WTC11 (cell line): Measurements from ENCODE around the gene PPM1G. TPM values are rescaled to one million over a fixed set of nuclear protein-coding genes. Genes with fewer than 3 reads are reported as not detected.

ENCODE experiments used
- ATAC-seq: fragments of 200-7000 bp; cut with Tn5 transposase; 2 replicates; pipeline ENCODE4 v1.10.0; 2021; ENCODE audit warnings: mild to moderate bottlenecking, moderate library complexity
- CTCF ChIA-PET: fragments of 300-600 bp; sonication (Branson Sonifier 250); formaldehyde crosslinking; loops from one replicate; lab custom pipeline; 2021; ENCODE audit warnings: antibody characterized with exemption; lab: Charles Lee
- POLR2A ChIA-PET: fragments of 350-600 bp; sonication (Branson Sonifier 250); formaldehyde crosslinking; loops from one replicate; lab custom pipeline; 2021; ENCODE audit warnings: antibody characterized with exemption; lab: Charles Lee
- DNase-seq: peaks from one replicate; pipeline ENCODE4 v3.0.0; 2021; ENCODE audit warnings: low spot score
- H3K27ac Mint-ChIP-seq: 2 replicates; pipeline ENCODE4 v1.8.0; 2021; ENCODE audit warnings: mixed read lengths
- H3K27me3 Mint-ChIP-seq: 2 replicates; pipeline ENCODE4 v1.8.0; 2021; ENCODE audit warnings: low read depth, mild to moderate bottlenecking, moderate library complexity, mixed read lengths
- H3K36me3 Mint-ChIP-seq: 2 replicates; pipeline ENCODE4 v1.8.0; 2021; ENCODE audit warnings: mixed read lengths
- H3K4me1 Mint-ChIP-seq: 2 replicates; pipeline ENCODE4 v1.8.0; 2022; ENCODE audit warnings: mixed read lengths
- H3K4me3 Mint-ChIP-seq: 2 replicates; pipeline ENCODE4 v1.8.0; 2021; ENCODE audit warnings: mild to moderate bottlenecking, moderate library complexity, mixed read lengths
- H3K9me3 Mint-ChIP-seq: 2 replicates; pipeline ENCODE4 v1.8.0; 2021; ENCODE audit warnings: mixed read lengths
- ATF1 ChIP-seq: sonication (generic); formaldehyde crosslinking; IDR thresholded peaks from 2 replicates; pipeline ENCODE4 v1.8.1; 2023; ENCODE audit warnings: mild to moderate bottlenecking, moderate library complexity, missing genetic modification reagents
- CBFB ChIP-seq: sonication (generic); formaldehyde crosslinking; IDR thresholded peaks from 2 replicates; pipeline ENCODE4 v1.8.1; 2022; ENCODE audit warnings: mild to moderate bottlenecking, low read depth, missing genetic modification reagents
- GABPB1 ChIP-seq: sonication (generic); formaldehyde crosslinking; IDR thresholded peaks from 2 replicates; pipeline ENCODE4 v1.8.1; 2023; ENCODE audit warnings: mild to moderate bottlenecking, missing genetic modification reagents
- GTF2I ChIP-seq: fragments of 250-450 bp; sonication (Bioruptor Pico); conservative IDR thresholded peaks from 2 replicates; pipeline ENCODE4 v1.4.0; 2021; ENCODE audit warnings: mild to moderate bottlenecking
- HMGA2 ChIP-seq: fragments of 250-450 bp; sonication (Bioruptor Pico); IDR thresholded peaks from 2 replicates; pipeline ENCODE4 v1.4.0; 2021; ENCODE audit warnings: mild to moderate bottlenecking, moderate library complexity
- IRF2 ChIP-seq: sonication (generic); formaldehyde crosslinking; IDR thresholded peaks from 2 replicates; pipeline ENCODE4 v1.8.0; 2022; ENCODE audit warnings: low read depth, missing genetic modification reagents, borderline replicate concordance
- NR2C2 ChIP-seq: sonication (generic); formaldehyde crosslinking; IDR thresholded peaks from 2 replicates; pipeline ENCODE4 v1.8.0; 2022; ENCODE audit warnings: mild to moderate bottlenecking, missing genetic modification reagents
- SMAD4 ChIP-seq: sonication (generic); formaldehyde crosslinking; IDR thresholded peaks from 2 replicates; pipeline ENCODE4 v1.8.0; 2022; ENCODE audit warnings: mild to moderate bottlenecking, missing genetic modification reagents
- TCF7 ChIP-seq: sonication (generic); formaldehyde crosslinking; IDR thresholded peaks from 2 replicates; pipeline ENCODE4 v1.8.0; 2022; ENCODE audit warnings: mild to moderate bottlenecking, low read depth, missing genetic modification reagents, moderate library complexity
- TEAD4 ChIP-seq: sonication (generic); formaldehyde crosslinking; IDR thresholded peaks from 2 replicates; pipeline ENCODE4 v1.8.0; 2022; ENCODE audit warnings: mild to moderate bottlenecking, missing genetic modification reagents
- ZNF232 ChIP-seq: sonication (generic); formaldehyde crosslinking; IDR thresholded peaks from 2 replicates; pipeline ENCODE4 v1.8.0; 2022; ENCODE audit warnings: mild to moderate bottlenecking, missing genetic modification reagents
- ZNF263 ChIP-seq: sonication (generic); formaldehyde crosslinking; IDR thresholded peaks from 2 replicates; pipeline ENCODE4 v1.8.1; 2022; ENCODE audit warnings: low read depth, mild to moderate bottlenecking, moderate library complexity, missing genetic modification reagents
- ZNF317 ChIP-seq: sonication (generic); formaldehyde crosslinking; IDR thresholded peaks from 2 replicates; pipeline ENCODE4 v1.8.1; 2023; ENCODE audit warnings: low read depth, mild to moderate bottlenecking, moderate library complexity, missing genetic modification reagents, borderline replicate concordance
- total RNA-seq: library from RNA; stranded (reverse); gene quantifications from 3 replicates; pipeline ENCODE4 v1.2.3, GENCODE V29; 2021
- TF ChIP-seq, protein P1 (sequence below): sonication (generic); formaldehyde crosslinking; IDR thresholded peaks from 2 replicates; pipeline ENCODE4 v1.8.0; 2022; ENCODE audit warnings: missing genetic modification reagents
- TF ChIP-seq, protein P2 (sequence below): sonication (generic); formaldehyde crosslinking; IDR thresholded peaks from 2 replicates; pipeline ENCODE4 v1.8.1; 2023; ENCODE audit warnings: mild to moderate bottlenecking, missing genetic modification reagents
- TF ChIP-seq, protein P3 (sequence below): fragments of 250-450 bp; sonication (Bioruptor Pico); IDR thresholded peaks from 2 replicates; pipeline ENCODE4 v1.8.0; 2021; ENCODE audit warnings: mild to moderate bottlenecking
- TF ChIP-seq, protein P4 (sequence below): sonication (generic); formaldehyde crosslinking; IDR thresholded peaks from 2 replicates; pipeline ENCODE4 v1.8.1; 2023; ENCODE audit warnings: mild to moderate bottlenecking, moderate library complexity, missing genetic modification reagents
- TF ChIP-seq, protein P5 (sequence below): sonication (generic); formaldehyde crosslinking; IDR thresholded peaks from 2 replicates; pipeline ENCODE4 v1.8.1; 2022; ENCODE audit warnings: missing genetic modification reagents, borderline replicate concordance
- TF ChIP-seq, protein P6 (sequence below): sonication (generic); formaldehyde crosslinking; IDR thresholded peaks from 2 replicates; pipeline ENCODE4 v1.8.1; 2023; ENCODE audit warnings: mild to moderate bottlenecking, missing genetic modification reagents, moderate library complexity
- TF ChIP-seq, protein P7 (sequence below): sonication (generic); formaldehyde crosslinking; IDR thresholded peaks from 2 replicates; pipeline ENCODE4 v1.8.0; 2023; ENCODE audit warnings: missing genetic modification reagents

The PPM1G gene
- total RNA-seq, 1 experiment from 2014 or later, result 193 TPM

DNA sequence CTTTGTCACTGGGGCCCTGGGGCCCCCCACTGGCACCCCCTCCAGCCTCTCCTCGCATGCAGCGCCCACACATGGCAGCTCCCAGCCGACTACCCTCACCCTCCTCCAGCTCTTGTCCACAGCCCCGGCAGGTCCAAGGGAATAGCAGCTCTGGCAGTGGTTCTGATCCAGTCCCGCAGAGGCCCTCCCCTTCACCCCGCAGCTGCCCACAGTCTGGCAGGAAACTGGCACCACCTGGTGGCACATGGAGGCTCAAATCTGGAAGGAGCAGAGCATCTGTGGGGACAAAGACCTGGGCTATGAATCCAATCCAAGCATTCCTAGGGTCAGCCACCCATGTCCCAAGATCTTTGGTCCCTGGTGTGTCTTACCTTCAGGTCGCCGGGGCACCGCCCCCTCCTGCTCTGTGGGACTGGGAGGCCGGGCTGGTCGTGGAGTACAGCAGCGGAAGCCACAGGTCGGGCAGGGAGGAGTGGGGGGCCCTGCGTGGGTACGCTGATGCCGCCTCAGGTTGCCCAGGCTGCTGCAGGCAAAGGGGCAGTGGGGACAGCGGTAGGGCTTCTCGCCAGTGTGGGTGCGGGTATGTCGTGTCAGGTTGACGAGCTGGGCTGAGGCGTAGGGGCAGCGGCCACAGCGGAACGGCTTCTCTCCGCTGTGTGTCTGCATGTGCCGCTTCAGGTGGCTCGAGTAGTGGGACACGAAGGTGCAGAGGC lies 31.1 kb downstream of the PPM1G start:
- Mint-ChIP-seq H3K27me3 (no peaks in the 10 kb centered on the region; the same call in 1 of the 2 replicates), H3K9me3 (no peaks in the 10 kb centered on the region), H3K4me1 (peaks cover 20% of the 10 kb centered on the region), H3K27ac (no peak overlapping the region; the same call in 1 of the 2 replicates), H3K4me3 (peak overlapping the region; percentile 14; the same call in 1 of the 2 replicates), H3K36me3 (peaks cover 61% of the 10 kb centered on the region)
- DNase-seq (no peak), ATAC-seq (no peak)
- CTCF ChIA-PET, result interaction anchor here (0.5 kb wide), 1 partner anchor 46 kb away, joined by 4 read pairs; no protein-coding TSS in a partner anchor
- POLR2A ChIA-PET, result no interaction called here
- TF ChIP-seq NR2C2 (CRISPR knock-in tag) (no peak), CBFB (CRISPR knock-in tag) (no peak), GTF2I (CRISPR knock-in tag) (no peak), ZNF232 (CRISPR knock-in tag) (no peak), GABPB1 (CRISPR knock-in tag) (0 out of 2 replicates have a peak, but pooled peaks have one; percentile 19)
- TF ChIP-seq, protein P1, sequence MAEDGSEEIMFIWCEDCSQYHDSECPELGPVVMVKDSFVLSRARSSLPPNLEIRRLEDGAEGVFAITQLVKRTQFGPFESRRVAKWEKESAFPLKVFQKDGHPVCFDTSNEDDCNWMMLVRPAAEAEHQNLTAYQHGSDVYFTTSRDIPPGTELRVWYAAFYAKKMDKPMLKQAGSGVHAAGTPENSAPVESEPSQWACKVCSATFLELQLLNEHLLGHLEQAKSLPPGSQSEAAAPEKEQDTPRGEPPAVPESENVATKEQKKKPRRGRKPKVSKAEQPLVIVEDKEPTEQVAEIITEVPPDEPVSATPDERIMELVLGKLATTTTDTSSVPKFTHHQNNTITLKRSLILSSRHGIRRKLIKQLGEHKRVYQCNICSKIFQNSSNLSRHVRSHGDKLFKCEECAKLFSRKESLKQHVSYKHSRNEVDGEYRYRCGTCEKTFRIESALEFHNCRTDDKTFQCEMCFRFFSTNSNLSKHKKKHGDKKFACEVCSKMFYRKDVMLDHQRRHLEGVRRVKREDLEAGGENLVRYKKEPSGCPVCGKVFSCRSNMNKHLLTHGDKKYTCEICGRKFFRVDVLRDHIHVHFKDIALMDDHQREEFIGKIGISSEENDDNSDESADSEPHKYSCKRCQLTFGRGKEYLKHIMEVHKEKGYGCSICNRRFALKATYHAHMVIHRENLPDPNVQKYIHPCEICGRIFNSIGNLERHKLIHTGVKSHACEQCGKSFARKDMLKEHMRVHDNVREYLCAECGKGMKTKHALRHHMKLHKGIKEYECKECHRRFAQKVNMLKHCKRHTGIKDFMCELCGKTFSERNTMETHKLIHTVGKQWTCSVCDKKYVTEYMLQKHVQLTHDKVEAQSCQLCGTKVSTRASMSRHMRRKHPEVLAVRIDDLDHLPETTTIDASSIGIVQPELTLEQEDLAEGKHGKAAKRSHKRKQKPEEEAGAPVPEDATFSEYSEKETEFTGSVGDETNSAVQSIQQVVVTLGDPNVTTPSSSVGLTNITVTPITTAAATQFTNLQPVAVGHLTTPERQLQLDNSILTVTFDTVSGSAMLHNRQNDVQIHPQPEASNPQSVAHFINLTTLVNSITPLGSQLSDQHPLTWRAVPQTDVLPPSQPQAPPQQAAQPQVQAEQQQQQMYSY (CRISPR knock-in tag), result no peak
- TF ChIP-seq, protein P2, sequence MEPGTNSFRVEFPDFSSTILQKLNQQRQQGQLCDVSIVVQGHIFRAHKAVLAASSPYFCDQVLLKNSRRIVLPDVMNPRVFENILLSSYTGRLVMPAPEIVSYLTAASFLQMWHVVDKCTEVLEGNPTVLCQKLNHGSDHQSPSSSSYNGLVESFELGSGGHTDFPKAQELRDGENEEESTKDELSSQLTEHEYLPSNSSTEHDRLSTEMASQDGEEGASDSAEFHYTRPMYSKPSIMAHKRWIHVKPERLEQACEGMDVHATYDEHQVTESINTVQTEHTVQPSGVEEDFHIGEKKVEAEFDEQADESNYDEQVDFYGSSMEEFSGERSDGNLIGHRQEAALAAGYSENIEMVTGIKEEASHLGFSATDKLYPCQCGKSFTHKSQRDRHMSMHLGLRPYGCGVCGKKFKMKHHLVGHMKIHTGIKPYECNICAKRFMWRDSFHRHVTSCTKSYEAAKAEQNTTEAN, result 0 out of 2 replicates have a peak, but pooled peaks have one; percentile 31

DNA sequence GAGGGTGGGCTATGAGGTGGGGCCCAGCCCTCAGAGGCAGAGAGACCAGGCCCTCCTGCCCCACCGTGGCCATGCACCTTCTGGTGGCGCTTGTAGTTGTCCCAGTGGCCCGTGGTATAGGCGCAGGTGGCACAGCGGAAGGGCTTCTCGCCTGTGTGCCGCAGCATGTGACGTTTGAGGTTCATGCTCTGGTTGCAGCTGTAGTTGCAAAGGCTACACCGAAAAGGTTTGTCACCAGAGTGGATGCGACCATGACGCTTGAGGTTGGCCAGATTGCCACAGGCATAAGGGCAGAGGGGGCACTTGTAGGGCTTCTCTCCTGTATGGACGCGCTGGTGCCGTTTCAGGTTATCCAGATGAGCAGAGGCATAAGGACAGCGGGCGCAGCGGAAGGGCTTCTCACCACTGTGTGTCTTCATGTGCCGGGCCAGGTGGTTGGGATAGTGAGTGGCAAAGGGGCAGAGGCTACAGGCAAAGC lies 31.7 kb downstream of the PPM1G start:
- CTCF ChIA-PET, result no interaction called here
- ATAC-seq (no peak), DNase-seq (no peak)
- no peaks in the 10 kb centered on the region; the same call in 1 of the 2 replicates for H3K27me3 Mint-ChIP-seq
- H3K36me3 Mint-ChIP-seq, result peaks cover 63% of the 10 kb centered on the region
- no peaks in the 10 kb centered on the region for H3K9me3 Mint-ChIP-seq
- POLR2A ChIA-PET, result interaction anchor here (0.7 kb wide), 1 partner anchor 55 kb away, joined by 3 read pairs; the partner anchor contains the start of gene MPV17
- peaks cover 22% of the 10 kb centered on the region for H3K4me1 Mint-ChIP-seq
- no peak overlapping the region for H3K4me3 Mint-ChIP-seq
- peak overlapping the region; percentile 41; the same call in 1 of the 2 replicates for H3K27ac Mint-ChIP-seq
- TF ChIP-seq ZNF263 (CRISPR knock-in tag), result no peak
- no peak for TF ChIP-seq IRF2 (CRISPR knock-in tag)
- TF ChIP-seq, protein P3, sequence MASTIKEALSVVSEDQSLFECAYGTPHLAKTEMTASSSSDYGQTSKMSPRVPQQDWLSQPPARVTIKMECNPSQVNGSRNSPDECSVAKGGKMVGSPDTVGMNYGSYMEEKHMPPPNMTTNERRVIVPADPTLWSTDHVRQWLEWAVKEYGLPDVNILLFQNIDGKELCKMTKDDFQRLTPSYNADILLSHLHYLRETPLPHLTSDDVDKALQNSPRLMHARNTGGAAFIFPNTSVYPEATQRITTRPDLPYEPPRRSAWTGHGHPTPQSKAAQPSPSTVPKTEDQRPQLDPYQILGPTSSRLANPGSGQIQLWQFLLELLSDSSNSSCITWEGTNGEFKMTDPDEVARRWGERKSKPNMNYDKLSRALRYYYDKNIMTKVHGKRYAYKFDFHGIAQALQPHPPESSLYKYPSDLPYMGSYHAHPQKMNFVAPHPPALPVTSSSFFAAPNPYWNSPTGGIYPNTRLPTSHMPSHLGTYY (CRISPR knock-in tag), result no peak
- no peak for TF ChIP-seq TEAD4 (CRISPR knock-in tag)
- no peak for TF ChIP-seq ATF1
- TF ChIP-seq, protein P4, sequence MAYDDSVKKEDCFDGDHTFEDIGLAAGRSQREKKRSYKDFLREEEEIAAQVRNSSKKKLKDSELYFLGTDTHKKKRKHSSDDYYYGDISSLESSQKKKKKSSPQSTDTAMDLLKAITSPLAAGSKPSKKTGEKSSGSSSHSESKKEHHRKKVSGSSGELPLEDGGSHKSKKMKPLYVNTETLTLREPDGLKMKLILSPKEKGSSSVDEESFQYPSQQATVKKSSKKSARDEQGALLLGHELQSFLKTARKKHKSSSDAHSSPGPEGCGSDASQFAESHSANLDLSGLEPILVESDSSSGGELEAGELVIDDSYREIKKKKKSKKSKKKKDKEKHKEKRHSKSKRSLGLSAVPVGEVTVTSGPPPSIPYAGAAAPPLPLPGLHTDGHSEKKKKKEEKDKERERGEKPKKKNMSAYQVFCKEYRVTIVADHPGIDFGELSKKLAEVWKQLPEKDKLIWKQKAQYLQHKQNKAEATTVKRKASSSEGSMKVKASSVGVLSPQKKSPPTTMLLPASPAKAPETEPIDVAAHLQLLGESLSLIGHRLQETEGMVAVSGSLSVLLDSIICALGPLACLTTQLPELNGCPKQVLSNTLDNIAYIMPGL (CRISPR knock-in tag), result no peak
- TF ChIP-seq, protein P5, sequence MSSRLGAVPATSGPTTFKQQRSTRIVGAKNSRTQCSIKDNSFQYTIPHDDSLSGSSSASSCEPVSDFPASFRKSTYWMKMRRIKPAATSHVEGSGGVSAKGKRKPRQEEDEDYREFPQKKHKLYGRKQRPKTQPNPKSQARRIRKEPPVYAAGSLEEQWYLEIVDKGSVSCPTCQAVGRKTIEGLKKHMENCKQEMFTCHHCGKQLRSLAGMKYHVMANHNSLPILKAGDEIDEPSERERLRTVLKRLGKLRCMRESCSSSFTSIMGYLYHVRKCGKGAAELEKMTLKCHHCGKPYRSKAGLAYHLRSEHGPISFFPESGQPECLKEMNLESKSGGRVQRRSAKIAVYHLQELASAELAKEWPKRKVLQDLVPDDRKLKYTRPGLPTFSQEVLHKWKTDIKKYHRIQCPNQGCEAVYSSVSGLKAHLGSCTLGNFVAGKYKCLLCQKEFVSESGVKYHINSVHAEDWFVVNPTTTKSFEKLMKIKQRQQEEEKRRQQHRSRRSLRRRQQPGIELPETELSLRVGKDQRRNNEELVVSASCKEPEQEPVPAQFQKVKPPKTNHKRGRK (CRISPR knock-in tag), result no peak
- no peak for TF ChIP-seq ZNF317
- TF ChIP-seq, protein P2, result no peak
- TF ChIP-seq, protein P6, sequence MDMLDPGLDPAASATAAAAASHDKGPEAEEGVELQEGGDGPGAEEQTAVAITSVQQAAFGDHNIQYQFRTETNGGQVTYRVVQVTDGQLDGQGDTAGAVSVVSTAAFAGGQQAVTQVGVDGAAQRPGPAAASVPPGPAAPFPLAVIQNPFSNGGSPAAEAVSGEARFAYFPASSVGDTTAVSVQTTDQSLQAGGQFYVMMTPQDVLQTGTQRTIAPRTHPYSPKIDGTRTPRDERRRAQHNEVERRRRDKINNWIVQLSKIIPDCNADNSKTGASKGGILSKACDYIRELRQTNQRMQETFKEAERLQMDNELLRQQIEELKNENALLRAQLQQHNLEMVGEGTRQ (CRISPR knock-in tag), result no peak
- TF ChIP-seq SMAD4 (CRISPR knock-in tag), result no peak
- no peak for TF ChIP-seq HMGA2 (CRISPR knock-in tag)
- TF ChIP-seq, protein P7, sequence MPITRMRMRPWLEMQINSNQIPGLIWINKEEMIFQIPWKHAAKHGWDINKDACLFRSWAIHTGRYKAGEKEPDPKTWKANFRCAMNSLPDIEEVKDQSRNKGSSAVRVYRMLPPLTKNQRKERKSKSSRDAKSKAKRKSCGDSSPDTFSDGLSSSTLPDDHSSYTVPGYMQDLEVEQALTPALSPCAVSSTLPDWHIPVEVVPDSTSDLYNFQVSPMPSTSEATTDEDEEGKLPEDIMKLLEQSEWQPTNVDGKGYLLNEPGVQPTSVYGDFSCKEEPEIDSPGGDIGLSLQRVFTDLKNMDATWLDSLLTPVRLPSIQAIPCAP (CRISPR knock-in tag), result no peak
- TF ChIP-seq TCF7 (CRISPR knock-in tag), result no peak
